ENCODE data around the gene TBC1D16.

- TF ChIP-seq POLR2A (IDR thresholded peaks at IDR 0.05) (no peak), CTCF (IDR thresholded peaks at IDR 0.05) (no peak)
Observed at GRCh38 chr17:79948406-79948944, 87.2 kb downstream of the TBC1D16 start.

All from esophagus squamous epithelium (tissue), 4 donors.